Transverse colon (tissue), 4 donors: ENCODE results near the gene ACAD8. TPM values are rescaled to one million over a fixed set of nuclear protein-coding genes. Genes with fewer than 3 reads are reported as not detected.

ENCODE experiments used
- DNase-seq: peaks from one replicate; pipeline ENCODE4 v3.0.0-alpha.2; 2019
- H3K27ac ChIP-seq, 4 donors: fragments of 200-600 bp; sonication (generic); 2 replicates each; pipeline ENCODE4 v1.5.1; 2016 to 2018; ENCODE audit warnings: inconsistent platforms in 4 of 4
- H3K27me3 ChIP-seq: fragments of 200-600 bp; sonication (generic); 2 replicates; pipeline ENCODE4 v1.5.1; 2017; ENCODE audit warnings: inconsistent platforms
- H3K36me3 ChIP-seq, 4 donors: fragments of 200-600 bp; sonication (generic); 2 replicates each; pipeline ENCODE4 v1.5.1; 2017 to 2019; ENCODE audit warnings: inconsistent platforms in 4 of 4
- H3K4me1 ChIP-seq, 4 donors: fragments of 200-600 bp; sonication (generic); 2 replicates each; pipeline ENCODE4 v1.5.1; 2017 to 2020; ENCODE audit warnings: inconsistent platforms in 4 of 4
- H3K4me3 ChIP-seq, 4 donors: fragments of 200-600 bp; sonication (generic); 1 replicate in 1 of 4; 2 replicates in 3 of 4; pipeline versions ENCODE4 v1.5.1 to v1.6.1; 2017 to 2019; ENCODE audit warnings: inconsistent platforms in 4 of 4
- H3K9me3 ChIP-seq, 2 donors: fragments of 200-600 bp; sonication (generic); 2 replicates each; pipeline ENCODE4 v1.5.1; 2017 to 2019; ENCODE audit warnings: inconsistent platforms in 2 of 2
- EP300 ChIP-seq: sonication (generic); formaldehyde crosslinking; IDR thresholded peaks from one replicate; pipeline ENCODE4 v1.6.1; 2017; ENCODE audit warnings: antibody characterized with exemption, low read depth
- POLR2A ChIP-seq: fragments of 450-650 bp; IDR thresholded peaks from one replicate; pipeline ENCODE4 v1.6.1; 2016; ENCODE audit warnings: antibody characterized with exemption, mild to moderate bottlenecking, moderate library complexity
- POLR2AphosphoS5 ChIP-seq, 3 donors: sonication (generic); formaldehyde crosslinking; IDR thresholded peaks; one replicate each; pipeline ENCODE4 v1.6.1; 2016; ENCODE audit warnings: antibody characterized with exemption in 3 of 3
- WGBS, 2 donors: methylation state at CpG; one replicate each; pipeline ENCODE4 v1.1.5; 2018; ENCODE audit warnings: low coverage in 1 of 2; 5-methylcytosine and 5-hydroxymethylcytosine counted together
- in situ Hi-C, 4 donors: fragments of 200-750 bp; cut with MboI; loops; one replicate each; pipeline versions ENCODE4 v1.15.0 to v1.15.1; 2017; ENCODE audit warnings: low sequenced_read_pairs in 3 of 4, low pct_ligation_motif_present in 1 of 4, low pct_unique_long_range_greater_than_20kb in 1 of 4
- intact Hi-C: fragments of 100-400 bp; cut with DNase I; formaldehyde crosslinking; loops from one replicate; pipeline ENCODE4 v1.15.1; 2023; ENCODE audit warnings: low total_unique reads
- total RNA-seq, 4 donors: library from RNA; depleted of rRNA; stranded (reverse); fragments of >200 nt; gene quantifications; one replicate each; pipeline ENCODE4 v1.1.0, GENCODE V29; 2016
- TF ChIP-seq, protein P1 (sequence below), 5 experiments: fragments of 200-600 bp in 3 of 5; fragments of 450-650 bp in 2 of 5; sonication (generic) in 3 of 5; IDR thresholded peaks; 1 replicate in 2 of 5; 2 replicates in 3 of 5; pipeline ENCODE4 v1.5.1; 2016 to 2017; ENCODE audit warnings: antibody characterized with exemption in 5 of 5, inconsistent platforms in 3 of 5, mild to moderate bottlenecking in 2 of 5, moderate library complexity in 1 of 5

Gene ACAD8
- total RNA-seq, 4 donors from 2014 or later, result 34.8 to 59.1 (median 45.7) TPM

DNA sequence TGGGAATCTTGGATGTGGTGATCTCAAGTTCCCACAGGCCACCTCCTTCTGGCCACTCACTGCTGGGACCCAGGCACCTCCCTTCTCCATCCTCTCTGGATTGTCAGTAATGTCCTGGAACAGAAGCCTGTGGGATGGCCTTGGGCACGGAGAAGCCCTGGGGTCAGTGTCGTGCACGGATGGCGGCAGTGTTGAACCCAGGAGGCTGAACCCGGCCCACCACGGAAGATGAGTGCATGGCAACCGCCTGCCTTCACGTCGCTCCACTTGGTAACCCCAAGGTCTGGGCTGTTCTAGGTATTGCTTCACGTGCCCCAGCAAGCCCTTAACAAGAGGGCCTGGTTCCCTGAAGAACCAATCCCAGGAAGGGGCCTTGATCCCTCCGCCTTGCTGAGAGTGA, 7.3 kb upstream of the ACAD8 start:
- no peaks in the 10 kb centered on the region for H3K9me3 ChIP-seq
- TF ChIP-seq, protein P1, sequence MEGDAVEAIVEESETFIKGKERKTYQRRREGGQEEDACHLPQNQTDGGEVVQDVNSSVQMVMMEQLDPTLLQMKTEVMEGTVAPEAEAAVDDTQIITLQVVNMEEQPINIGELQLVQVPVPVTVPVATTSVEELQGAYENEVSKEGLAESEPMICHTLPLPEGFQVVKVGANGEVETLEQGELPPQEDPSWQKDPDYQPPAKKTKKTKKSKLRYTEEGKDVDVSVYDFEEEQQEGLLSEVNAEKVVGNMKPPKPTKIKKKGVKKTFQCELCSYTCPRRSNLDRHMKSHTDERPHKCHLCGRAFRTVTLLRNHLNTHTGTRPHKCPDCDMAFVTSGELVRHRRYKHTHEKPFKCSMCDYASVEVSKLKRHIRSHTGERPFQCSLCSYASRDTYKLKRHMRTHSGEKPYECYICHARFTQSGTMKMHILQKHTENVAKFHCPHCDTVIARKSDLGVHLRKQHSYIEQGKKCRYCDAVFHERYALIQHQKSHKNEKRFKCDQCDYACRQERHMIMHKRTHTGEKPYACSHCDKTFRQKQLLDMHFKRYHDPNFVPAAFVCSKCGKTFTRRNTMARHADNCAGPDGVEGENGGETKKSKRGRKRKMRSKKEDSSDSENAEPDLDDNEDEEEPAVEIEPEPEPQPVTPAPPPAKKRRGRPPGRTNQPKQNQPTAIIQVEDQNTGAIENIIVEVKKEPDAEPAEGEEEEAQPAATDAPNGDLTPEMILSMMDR (IDR thresholded peaks at IDR 0.05), result no peak
- TF ChIP-seq POLR2A (no peak), EP300 (no peak), POLR2AphosphoS5 (IDR thresholded peaks at IDR 0.05) (no peak)
- in situ Hi-C loops, result no loop called here
- H3K4me3 ChIP-seq, result no peak overlapping the region
- H3K27ac ChIP-seq, result no peak overlapping the region
- intact Hi-C loops, result no loop called here
- peaks cover 0 to 36% (median 15%) of the 10 kb centered on the region in 4 donors for H3K36me3 ChIP-seq
- WGBS, 2 donors, result 95% methylated on average over 11 of the region's 11 CpGs; no CpG with 5 or more reads in 1 of the 2 donors
- H3K27me3 ChIP-seq, result no peaks in the 10 kb centered on the region
- H3K4me1 ChIP-seq, result no peaks in the 10 kb centered on the region
- DNase-seq, result no peak

DNA sequence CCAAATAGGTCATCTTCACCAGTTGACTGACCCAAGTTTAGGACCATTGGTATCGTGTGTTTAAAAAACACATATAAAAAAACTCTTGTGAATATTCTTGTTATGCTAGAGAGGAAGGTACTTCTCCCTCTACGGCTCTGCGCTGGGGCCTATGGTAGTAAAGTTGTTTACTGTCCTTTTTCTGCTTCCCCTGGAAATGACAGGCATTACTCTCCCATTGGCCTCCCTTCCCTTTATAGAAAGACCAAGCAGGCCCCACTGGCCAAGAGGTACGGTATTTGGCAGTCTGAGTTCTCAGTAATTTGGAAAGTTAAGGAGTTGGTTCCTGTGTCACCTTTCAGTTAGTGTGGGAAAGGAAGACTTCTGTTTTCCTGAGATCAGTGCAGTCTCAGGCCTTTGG, 6.7 kb upstream of the ACAD8 start:
- WGBS, 2 donors, result 81 to 86% methylated on average over 4 of the region's 4 CpGs
- Histone ChIP-seq H3K4me1 (peaks cover 0 to 4% (median under 1%) of the 10 kb centered on the region in 4 donors), H3K36me3 (peaks cover 0 to 30% (median 12%) of the 10 kb centered on the region in 4 donors), H3K27ac (no peak overlapping the region), H3K27me3 (no peaks in the 10 kb centered on the region), H3K9me3 (no peaks in the 10 kb centered on the region), H3K4me3 (no peak overlapping the region)
- intact Hi-C loops (no loop called here), in situ Hi-C loops (no loop called here)
- no peak for DNase-seq
- TF ChIP-seq, protein P1 (IDR thresholded peaks at IDR 0.05), result no peak
- TF ChIP-seq POLR2A (no peak), EP300 (no peak), POLR2AphosphoS5 (IDR thresholded peaks at IDR 0.05) (no peak)

DNA sequence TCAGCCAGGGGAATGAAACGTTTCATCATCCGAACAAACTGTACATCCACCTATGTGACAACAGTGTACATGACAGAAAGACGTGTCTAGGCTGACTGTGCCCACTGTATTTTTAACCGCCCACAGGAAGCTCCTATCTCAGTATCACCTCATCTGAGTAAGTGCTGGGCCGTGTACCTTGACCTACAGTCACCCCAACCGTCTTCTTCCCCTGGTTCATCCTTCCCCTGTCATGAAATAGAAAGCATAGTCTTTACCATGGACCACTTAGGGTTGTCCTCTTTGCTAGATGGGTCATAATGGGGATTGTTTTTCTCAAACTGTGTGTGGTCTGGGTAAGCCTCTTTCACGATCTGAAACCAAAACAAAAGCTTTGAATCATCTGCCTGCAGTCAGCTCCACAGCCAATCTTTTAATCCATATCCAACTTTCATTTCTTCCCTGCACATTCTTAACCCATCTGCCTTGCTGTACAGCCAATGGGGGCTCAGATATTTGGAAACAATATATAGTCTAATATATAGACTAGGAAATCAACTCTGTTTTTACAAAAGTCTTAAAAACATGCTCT, 4.4 kb upstream of the ACAD8 start:
- peaks cover 0 to 15% (median 3%) of the 10 kb centered on the region in 4 donors for H3K36me3 ChIP-seq
- H3K4me3 ChIP-seq, result no peak overlapping the region
- H3K27ac ChIP-seq, result no peak overlapping the region
- peaks cover 6 to 14% (median 10%) of the 10 kb centered on the region in 4 donors for H3K4me1 ChIP-seq
- H3K9me3 ChIP-seq, result no peaks in the 10 kb centered on the region
- 74 to 100% methylated on average over 1 to 7 of the region's 7 CpGs for WGBS, 2 donors
- intact Hi-C loops, result no loop called here
- H3K27me3 ChIP-seq, result no peaks in the 10 kb centered on the region
- TF ChIP-seq POLR2A, result no peak
- TF ChIP-seq POLR2AphosphoS5 (IDR thresholded peaks at IDR 0.05), result no peak
- TF ChIP-seq EP300, result no peak
- TF ChIP-seq, protein P1 (IDR thresholded peaks at IDR 0.05), result no peak
- in situ Hi-C loops, result no loop called here
- no peak for DNase-seq

DNA sequence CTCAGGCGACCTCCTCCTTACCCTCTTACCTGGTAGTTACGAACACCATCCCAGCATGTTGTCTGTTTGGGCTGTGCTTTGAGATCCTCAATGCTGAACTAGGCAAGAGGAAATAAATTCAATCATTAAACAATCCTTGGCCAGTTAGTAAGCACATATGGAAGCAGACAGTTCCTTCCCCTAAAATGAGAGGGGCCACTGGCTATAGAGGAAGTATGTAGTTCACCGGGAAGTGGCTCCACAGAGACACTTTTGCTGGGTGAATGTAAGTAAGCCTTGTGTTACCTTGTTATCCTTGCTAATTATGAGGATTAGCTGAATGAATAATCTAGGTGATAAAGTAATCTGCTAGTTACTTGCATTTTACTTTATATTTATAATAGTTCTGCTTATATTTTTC, 3.1 kb upstream of the ACAD8 start:
- WGBS, 2 donors, result 88 to 100% methylated on average over 1 to 3 of the region's 3 CpGs
- Histone ChIP-seq H3K27ac (no peak overlapping the region), H3K4me3 (no peak overlapping the region), H3K4me1 (peaks cover 6 to 22% (median 19%) of the 10 kb centered on the region in 4 donors), H3K9me3 (no peaks in the 10 kb centered on the region), H3K27me3 (no peaks in the 10 kb centered on the region), H3K36me3 (peaks cover 0 to 5% (median 3%) of the 10 kb centered on the region in 4 donors)
- no peak for DNase-seq
- no peak for TF ChIP-seq POLR2A
- no peak for TF ChIP-seq EP300
- TF ChIP-seq, protein P1 (IDR thresholded peaks at IDR 0.05), result no peak
- TF ChIP-seq POLR2AphosphoS5 (IDR thresholded peaks at IDR 0.05), result no peak
- in situ Hi-C loops, result no loop called here
- intact Hi-C loops, result no loop called here
